Activated B cell treated with CpG ODN at 0.5 μM for 24 hours (primary cell): Measurements from ENCODE around the gene MRPS12. TPM values are rescaled to one million over a fixed set of nuclear protein-coding genes. Genes with fewer than 3 reads are reported as not detected.
A peak's percentile ranks its signal among the peaks of the same experiment; 100 is the strongest.

Source experiments
- ATAC-seq: fragments of 200-7000 bp; cut with Tn5 transposase; one replicate; pipeline ENCODE4 v1.10.0; 2021; ENCODE audit warnings: low read depth, mild to moderate bottlenecking, moderate library complexity
- CTCF ChIA-PET: fragments of 350-600 bp; sonication (Branson Sonifier 250); formaldehyde crosslinking; loops from one replicate; lab custom pipeline; 2021; ENCODE audit warnings: antibody characterized with exemption; lab: Charles Lee
- POLR2A ChIA-PET: fragments of 350-600 bp; sonication (Branson Sonifier 250); formaldehyde crosslinking; loops from one replicate; lab custom pipeline; 2021; ENCODE audit warnings: antibody characterized with exemption; lab: Charles Lee
- DNase-seq: peaks from one replicate; pipeline ENCODE4 v3.0.0; 2022
- H3K27ac Mint-ChIP-seq: one replicate; pipeline ENCODE4 v1.8.0; 2020; ENCODE audit warnings: mixed read lengths
- H3K27me3 Mint-ChIP-seq: one replicate; pipeline ENCODE4 v1.8.0; 2021; ENCODE audit warnings: mixed read lengths
- H3K36me3 Mint-ChIP-seq: one replicate; pipeline ENCODE4 v1.8.0; 2021; ENCODE audit warnings: low read depth, mixed read lengths
- H3K4me1 Mint-ChIP-seq: one replicate; pipeline ENCODE4 v1.8.0; 2021; ENCODE audit warnings: mixed read lengths
- H3K4me3 Mint-ChIP-seq: one replicate; pipeline ENCODE4 v1.8.0; 2020; ENCODE audit warnings: mild to moderate bottlenecking, mixed read lengths
- H3K9me3 Mint-ChIP-seq: one replicate; pipeline ENCODE4 v1.8.0; 2020; ENCODE audit warnings: mixed read lengths
- intact Hi-C: fragments of 100-400 bp; cut with micrococcal nuclease; formaldehyde crosslinking; loops from one replicate; pipeline ENCODE4 v1.15.1; 2024
- total RNA-seq: library from RNA; stranded (reverse); gene quantifications from 2 replicates; pipeline ENCODE4 v1.2.3, GENCODE V29; 2022
- TF ChIP-seq, protein P1 (sequence below): fragments of 200-600 bp; IDR thresholded peaks from one replicate; pipeline ENCODE4 v1.8.0; 2022; ENCODE audit warnings: antibody characterized with exemption, mild to moderate bottlenecking

MRPS12 gene
- total RNA-seq, 1 donor from 2014 or later: 51.6 TPM

DNA sequence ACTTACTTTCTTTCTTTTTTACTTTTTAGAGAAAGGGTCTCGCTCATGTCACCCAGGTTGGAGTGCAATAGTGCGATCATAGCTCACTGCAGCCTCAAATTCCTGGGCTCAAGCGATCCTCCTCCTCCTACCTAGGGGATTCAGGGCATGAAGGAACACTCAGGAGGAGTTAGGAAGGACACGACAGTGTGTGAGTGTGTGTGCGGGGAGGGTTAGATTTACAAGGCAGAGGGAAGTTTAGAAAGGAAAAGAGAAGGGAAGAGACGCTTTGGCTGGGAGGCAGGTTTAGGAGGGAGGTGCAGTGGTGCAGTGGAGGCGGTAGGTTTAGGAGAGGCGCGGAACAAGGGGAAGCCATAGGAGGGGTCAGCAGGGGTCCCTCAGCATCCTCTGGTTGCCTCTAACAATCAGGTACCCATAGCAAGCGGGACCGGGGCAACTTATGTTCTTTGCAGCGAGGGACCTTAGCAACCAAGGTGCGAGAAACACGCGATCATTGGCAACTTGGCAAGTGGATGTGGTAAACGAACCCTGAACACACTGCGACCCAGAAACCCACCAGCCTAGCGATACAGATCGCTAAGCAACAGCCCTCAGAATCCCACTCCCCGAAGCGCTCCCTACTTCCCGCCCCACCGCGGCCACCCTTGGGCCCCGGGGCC lies 31.8 kb upstream of the MRPS12 start:
- intact Hi-C loops: loop anchor here (1.0 to 5.0 kb wide), 9 partner anchors 20 to 564 kb away; partner anchors contain the start of genes CATSPERG, ECH1, EIF3K and MAP4K1
- Mint-ChIP-seq H3K27ac (peak overlapping the region; percentile 87), H3K4me1 (peaks cover 36% of the 10 kb centered on the region), H3K36me3 (peaks cover 24% of the 10 kb centered on the region), H3K9me3 (no peaks in the 10 kb centered on the region), H3K4me3 (peak overlapping the region; percentile 91), H3K27me3 (no peaks in the 10 kb centered on the region)
- TF ChIP-seq, protein P1, sequence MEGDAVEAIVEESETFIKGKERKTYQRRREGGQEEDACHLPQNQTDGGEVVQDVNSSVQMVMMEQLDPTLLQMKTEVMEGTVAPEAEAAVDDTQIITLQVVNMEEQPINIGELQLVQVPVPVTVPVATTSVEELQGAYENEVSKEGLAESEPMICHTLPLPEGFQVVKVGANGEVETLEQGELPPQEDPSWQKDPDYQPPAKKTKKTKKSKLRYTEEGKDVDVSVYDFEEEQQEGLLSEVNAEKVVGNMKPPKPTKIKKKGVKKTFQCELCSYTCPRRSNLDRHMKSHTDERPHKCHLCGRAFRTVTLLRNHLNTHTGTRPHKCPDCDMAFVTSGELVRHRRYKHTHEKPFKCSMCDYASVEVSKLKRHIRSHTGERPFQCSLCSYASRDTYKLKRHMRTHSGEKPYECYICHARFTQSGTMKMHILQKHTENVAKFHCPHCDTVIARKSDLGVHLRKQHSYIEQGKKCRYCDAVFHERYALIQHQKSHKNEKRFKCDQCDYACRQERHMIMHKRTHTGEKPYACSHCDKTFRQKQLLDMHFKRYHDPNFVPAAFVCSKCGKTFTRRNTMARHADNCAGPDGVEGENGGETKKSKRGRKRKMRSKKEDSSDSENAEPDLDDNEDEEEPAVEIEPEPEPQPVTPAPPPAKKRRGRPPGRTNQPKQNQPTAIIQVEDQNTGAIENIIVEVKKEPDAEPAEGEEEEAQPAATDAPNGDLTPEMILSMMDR: no peak
- DNase-seq: no peak
- ChIA-PET CTCF (no interaction called here), POLR2A (interaction anchor here (2.0 kb wide), 1 partner anchor 252 kb away, joined by 5 read pairs; the partner anchor contains the start of gene ACTN4)
- ATAC-seq: no peak

DNA sequence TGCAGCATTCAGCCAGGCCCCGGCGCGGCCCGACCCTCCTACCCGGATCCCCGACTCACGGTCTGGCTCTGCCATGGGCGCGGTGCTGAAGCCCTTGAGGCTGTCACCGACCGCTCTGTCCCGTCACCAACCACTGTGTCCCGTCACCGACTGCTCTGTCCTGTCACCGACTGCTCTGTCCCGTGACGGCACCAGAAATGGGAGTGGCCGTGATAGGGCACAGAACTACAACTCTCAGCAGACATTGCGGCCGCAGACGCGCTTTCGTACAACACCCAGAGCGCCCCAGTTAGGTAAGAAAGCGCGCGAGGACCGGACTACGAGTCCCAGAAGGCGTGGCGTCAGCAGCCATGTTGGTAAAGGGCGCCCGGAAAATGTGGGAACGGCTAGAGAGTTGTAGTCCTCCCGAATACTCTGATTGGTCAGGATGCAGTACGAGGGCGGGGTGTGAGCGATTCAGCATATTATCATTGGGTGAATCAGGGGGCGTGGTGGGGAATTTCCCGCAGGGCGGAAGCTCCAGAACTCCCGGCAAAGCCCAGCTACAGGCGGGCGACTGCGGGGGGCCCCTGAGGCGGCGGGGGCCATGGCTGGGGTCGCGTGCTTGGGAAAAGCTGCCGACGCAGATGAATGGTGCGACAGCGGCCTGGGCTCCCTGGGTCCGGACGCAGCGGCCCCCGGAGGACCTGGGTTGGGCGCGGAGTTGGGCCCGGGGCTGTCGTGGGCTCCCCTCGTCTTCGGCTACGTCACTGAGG lies 31.1 kb upstream of the MRPS12 start, which contains the start of the genes NFKBIB and SIRT2:
Gene NFKBIB, plus strand, starts transcription at position 523 of the 755 bp plus-strand sequence. Its CDS starts 64 bp downstream, at position 587.
Gene SIRT2, minus strand, starts transcription at position 172 of the 755 bp plus-strand sequence. Its CDS starts 97 bp downstream, at position 75.
- intact Hi-C loops: loop anchor here (1.0 to 5.0 kb wide), 9 partner anchors 21 to 564 kb away; partner anchors contain the start of genes CATSPERG, ECH1, EIF3K and MAP4K1
- H3K27me3 Mint-ChIP-seq: no peaks in the 10 kb centered on the region
- peak; percentile 91 for DNase-seq
- ChIA-PET CTCF (interaction anchor here (1.2 to 2.4 kb wide), 5 partner anchors 12 to 130 kb away, joined by 4 to 10 read pairs (median 6); partner anchors contain the start of genes MRPS12 and SARS2), POLR2A (interaction anchor here (0.7 to 2.4 kb wide), 15 partner anchors 13 to 525 kb away, joined by 3 to 22 read pairs (median 5); partner anchors contain the start of genes ACTN4, ECH1, EIF3K and FAM98C)
- TF ChIP-seq, protein P1: no peak
- peaks cover 41% of the 10 kb centered on the region for H3K4me1 Mint-ChIP-seq
- ATAC-seq: peak; percentile 91
- peak within 1 kb of the TSS; percentile 87 for H3K27ac Mint-ChIP-seq
- peaks cover 30% of the 10 kb centered on the region for H3K36me3 Mint-ChIP-seq
- no peaks in the 10 kb centered on the region for H3K9me3 Mint-ChIP-seq
- H3K4me3 Mint-ChIP-seq: peak within 1 kb of the TSS; percentile 91

DNA sequence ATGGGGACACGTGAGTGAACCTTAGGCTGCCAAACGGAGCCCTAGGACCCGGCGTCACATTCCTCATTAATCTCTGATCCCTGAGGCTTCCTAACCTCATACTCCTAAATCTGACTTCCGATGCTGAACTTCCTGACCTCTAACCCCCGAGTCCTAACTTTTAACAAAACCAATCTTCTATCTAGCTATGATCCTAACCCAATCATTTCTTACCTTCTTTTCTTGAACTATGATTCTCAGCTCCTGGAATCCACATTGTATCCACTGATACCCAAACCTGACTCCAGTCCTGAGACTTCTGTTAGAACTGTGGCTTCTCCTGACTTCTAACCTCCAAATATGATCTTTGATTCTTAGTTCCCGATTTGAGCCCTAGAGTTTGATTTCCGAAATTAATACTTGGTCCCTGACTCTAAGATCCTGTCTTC lies 30.5 kb upstream of the MRPS12 start:
- peak overlapping the region; percentile 91 for H3K4me3 Mint-ChIP-seq
- DNase-seq: no peak
- H3K9me3 Mint-ChIP-seq: no peaks in the 10 kb centered on the region
- POLR2A ChIA-PET: interaction anchor here (0.7 to 2.4 kb wide), 15 partner anchors 13 to 526 kb away, joined by 3 to 22 read pairs (median 5); partner anchors contain the start of genes ACTN4, ECH1, EIF3K and FAM98C
- H3K27ac Mint-ChIP-seq: peak overlapping the region; percentile 87
- TF ChIP-seq, protein P1: no peak
- no peaks in the 10 kb centered on the region for H3K27me3 Mint-ChIP-seq
- ATAC-seq: no peak
- CTCF ChIA-PET: interaction anchor here (1.2 to 2.4 kb wide), 6 partner anchors 13 to 498 kb away, joined by 4 to 10 read pairs (median 6); partner anchors contain the start of genes FAM98C, MRPS12 and SARS2
- intact Hi-C loops: no loop called here
- peaks cover 33% of the 10 kb centered on the region for H3K36me3 Mint-ChIP-seq
- H3K4me1 Mint-ChIP-seq: peaks cover 41% of the 10 kb centered on the region

DNA sequence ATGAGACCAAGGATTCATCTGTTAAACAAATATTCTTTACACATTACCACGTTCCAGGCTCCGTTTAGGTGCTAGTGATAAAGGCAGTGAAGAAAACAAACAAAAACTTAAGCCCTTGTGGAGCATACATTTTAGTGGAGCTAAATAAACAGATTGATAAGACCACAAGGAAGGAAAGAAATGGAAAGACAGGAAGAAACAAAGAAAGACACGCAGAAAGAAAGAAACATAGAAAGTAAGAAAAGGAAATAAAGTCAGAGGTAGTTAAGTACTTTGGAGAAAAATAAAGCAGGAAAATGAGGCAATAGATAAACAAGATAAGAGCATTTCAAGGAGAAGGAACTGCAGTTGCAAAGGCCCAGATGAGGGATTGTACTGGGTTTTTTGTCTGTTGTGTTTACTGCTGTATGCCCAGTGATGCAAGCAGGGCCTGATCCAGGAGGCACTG lies 30.0 kb upstream of the MRPS12 start:
- ChIA-PET POLR2A (interaction anchor here (1.0 to 2.4 kb wide), 12 partner anchors 14 to 498 kb away, joined by 3 to 22 read pairs (median 8); partner anchors contain the start of genes ACTN4, ECH1, FAM98C and MRPS12), CTCF (interaction anchor here (0.6 to 2.4 kb wide), 8 partner anchors 13 to 498 kb away, joined by 3 to 10 read pairs (median 6); partner anchors contain the start of genes FAM98C, MRPS12, RINL and SARS2)

More for the DNA sequence above, 30.0 kb upstream of the MRPS12 start:
- H3K4me3 Mint-ChIP-seq: peak overlapping the region; percentile 91
- ATAC-seq (no peak), DNase-seq (no peak)
- peak overlapping the region; percentile 87 for H3K27ac Mint-ChIP-seq
- H3K27me3 Mint-ChIP-seq: no peaks in the 10 kb centered on the region
- intact Hi-C loops: no loop called here
- no peaks in the 10 kb centered on the region for H3K9me3 Mint-ChIP-seq
- peaks cover 41% of the 10 kb centered on the region for H3K4me1 Mint-ChIP-seq
- TF ChIP-seq, protein P1: no peak
- peaks cover 36% of the 10 kb centered on the region for H3K36me3 Mint-ChIP-seq
